HL-60 (cell line): ENCODE data around the gene HOXD13.

Experiments used
- POLR2AphosphoS5 ChIP-seq: IDR thresholded peaks from 2 replicates; pipeline ENCODE4 v1.6.1; 2012; ENCODE audit warnings: low read depth
- TF ChIP-seq, protein P1 (sequence below): IDR thresholded peaks from one replicate; pipeline ENCODE4 v1.5.1; 2011; ENCODE audit warnings: low read length, control low read depth, inconsistent platforms; ENCODE audit not compliant: insufficient read depth

GRCh38 chr2:176115883-176116813 lies 23.6 kb downstream of the HOXD13 start, which contains the start of gene HOXD10:
- TF ChIP-seq, protein P1, sequence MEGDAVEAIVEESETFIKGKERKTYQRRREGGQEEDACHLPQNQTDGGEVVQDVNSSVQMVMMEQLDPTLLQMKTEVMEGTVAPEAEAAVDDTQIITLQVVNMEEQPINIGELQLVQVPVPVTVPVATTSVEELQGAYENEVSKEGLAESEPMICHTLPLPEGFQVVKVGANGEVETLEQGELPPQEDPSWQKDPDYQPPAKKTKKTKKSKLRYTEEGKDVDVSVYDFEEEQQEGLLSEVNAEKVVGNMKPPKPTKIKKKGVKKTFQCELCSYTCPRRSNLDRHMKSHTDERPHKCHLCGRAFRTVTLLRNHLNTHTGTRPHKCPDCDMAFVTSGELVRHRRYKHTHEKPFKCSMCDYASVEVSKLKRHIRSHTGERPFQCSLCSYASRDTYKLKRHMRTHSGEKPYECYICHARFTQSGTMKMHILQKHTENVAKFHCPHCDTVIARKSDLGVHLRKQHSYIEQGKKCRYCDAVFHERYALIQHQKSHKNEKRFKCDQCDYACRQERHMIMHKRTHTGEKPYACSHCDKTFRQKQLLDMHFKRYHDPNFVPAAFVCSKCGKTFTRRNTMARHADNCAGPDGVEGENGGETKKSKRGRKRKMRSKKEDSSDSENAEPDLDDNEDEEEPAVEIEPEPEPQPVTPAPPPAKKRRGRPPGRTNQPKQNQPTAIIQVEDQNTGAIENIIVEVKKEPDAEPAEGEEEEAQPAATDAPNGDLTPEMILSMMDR, result no peak
- TF ChIP-seq POLR2AphosphoS5, result no peak
